Stimulated activated CD4-positive, alpha-beta T cell treated with anti-CD3 and anti-CD28 coated beads, TNF-alpha, amount 100 ng/mL, for 4 hours (primary cell): ENCODE data around the gene SPG7.
"Not testable (repeated sequence)": the region's sequence is repeated elsewhere in the genome, so short reads cannot be mapped to it uniquely, and the experiment has no call there.

Experiments
- DNase-seq, 3 experiments: peaks; one replicate each; pipeline ENCODE4 v3.0.0-alpha.2; 2020; ENCODE audit warnings: low read depth in 3 of 3

SPG7 gene

GRCh38 chr16:89563639-89564392 lies 55.6 kb downstream of the SPG7 start:
- no peak for DNase-seq

- no peak for DNase-seq
Observed at GRCh38 chr16:89564476-89565255, 56.5 kb downstream of the SPG7 start.

- peak in 1 of 3 experiments; percentile 23 for DNase-seq
Observed at GRCh38 chr16:89565256-89565505, 57.0 kb downstream of the SPG7 start.

GRCh38 chr16:89565506-89566372 lies 57.5 kb downstream of the SPG7 start:
- peak in 1 of 3 experiments; percentile 40 for DNase-seq

- no peak for DNase-seq
Observed at GRCh38 chr16:89567656-89568594, 59.7 kb downstream of the SPG7 start.

GRCh38 chr16:89569506-89570341 lies 61.5 kb downstream of the SPG7 start:
- no peak for DNase-seq

GRCh38 chr16:89570342-89570923 lies 62.2 kb downstream of the SPG7 start:
- DNase-seq, result no peak

GRCh38 chr16:89570983-89571598 lies 62.9 kb downstream of the SPG7 start:
- not testable (repeated sequence) for DNase-seq

- DNase-seq, result no peak
Observed at GRCh38 chr16:89571636-89572035, 63.4 kb downstream of the SPG7 start.

GRCh38 chr16:89572073-89572484 lies 63.9 kb downstream of the SPG7 start:
- no peak for DNase-seq

- DNase-seq, result no peak
Observed at GRCh38 chr16:89572485-89573205, 64.4 kb downstream of the SPG7 start.

- no peak for DNase-seq
Observed at GRCh38 chr16:89573826-89574680, 65.8 kb downstream of the SPG7 start.

- no peak for DNase-seq
Observed at GRCh38 chr16:89574681-89575246, 66.6 kb downstream of the SPG7 start.

GRCh38 chr16:89575247-89576152 lies 67.3 kb downstream of the SPG7 start, which contains the start of gene CPNE7:
CPNE7 (plus strand) TSS chr16:89575758; CDS start chr16:89575898, 140 bp downstream.
- DNase-seq, result no peak

- DNase-seq, result no peak
Observed at GRCh38 chr16:89576153-89577054, 68.2 kb downstream of the SPG7 start.
